ENCODE results near the gene KDR.

DNA sequence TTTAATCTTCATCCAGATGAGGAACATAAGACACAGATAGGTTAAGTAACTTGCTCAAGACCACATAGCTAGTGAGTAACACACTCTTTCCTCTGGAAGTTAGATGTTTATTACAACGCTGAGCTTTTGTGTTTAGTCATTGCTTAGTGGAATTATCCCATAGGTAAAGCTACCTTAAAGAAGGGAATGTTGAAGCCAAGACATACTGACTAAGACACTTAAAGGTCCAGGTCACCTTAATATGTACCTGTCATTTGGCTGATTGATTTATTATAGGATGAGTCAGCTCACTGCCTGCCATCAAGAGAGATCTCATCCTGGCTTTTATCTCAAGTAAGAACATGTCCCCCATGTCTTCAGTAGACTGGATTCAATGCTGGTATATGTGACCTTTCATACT, 53.4 kb downstream of the KDR start:
- TF ChIP-seq, protein P1, sequence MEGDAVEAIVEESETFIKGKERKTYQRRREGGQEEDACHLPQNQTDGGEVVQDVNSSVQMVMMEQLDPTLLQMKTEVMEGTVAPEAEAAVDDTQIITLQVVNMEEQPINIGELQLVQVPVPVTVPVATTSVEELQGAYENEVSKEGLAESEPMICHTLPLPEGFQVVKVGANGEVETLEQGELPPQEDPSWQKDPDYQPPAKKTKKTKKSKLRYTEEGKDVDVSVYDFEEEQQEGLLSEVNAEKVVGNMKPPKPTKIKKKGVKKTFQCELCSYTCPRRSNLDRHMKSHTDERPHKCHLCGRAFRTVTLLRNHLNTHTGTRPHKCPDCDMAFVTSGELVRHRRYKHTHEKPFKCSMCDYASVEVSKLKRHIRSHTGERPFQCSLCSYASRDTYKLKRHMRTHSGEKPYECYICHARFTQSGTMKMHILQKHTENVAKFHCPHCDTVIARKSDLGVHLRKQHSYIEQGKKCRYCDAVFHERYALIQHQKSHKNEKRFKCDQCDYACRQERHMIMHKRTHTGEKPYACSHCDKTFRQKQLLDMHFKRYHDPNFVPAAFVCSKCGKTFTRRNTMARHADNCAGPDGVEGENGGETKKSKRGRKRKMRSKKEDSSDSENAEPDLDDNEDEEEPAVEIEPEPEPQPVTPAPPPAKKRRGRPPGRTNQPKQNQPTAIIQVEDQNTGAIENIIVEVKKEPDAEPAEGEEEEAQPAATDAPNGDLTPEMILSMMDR (IDR thresholded peaks at IDR 0.05; ENCODE audit: low read length): no peak
- no peak for TF ChIP-seq EZH2 (optimal IDR thresholded peaks at IDR 0.05; ENCODE audit: low read depth, low read length)
- no peak for TF ChIP-seq EZH2phosphoT487 (IDR thresholded peaks at IDR 0.05; ENCODE audit: low read length)

Measured in MM.1S (cell line).